Measurements from ENCODE around the gene KREMEN1. TPM values are rescaled to one million over a fixed set of nuclear protein-coding genes. Genes with fewer than 3 reads are reported as not detected.

Gene KREMEN1
- total and polyA plus RNA-seq, 4 donors, result 5.7 to 12.7 (median 8.3) TPM

DNA sequence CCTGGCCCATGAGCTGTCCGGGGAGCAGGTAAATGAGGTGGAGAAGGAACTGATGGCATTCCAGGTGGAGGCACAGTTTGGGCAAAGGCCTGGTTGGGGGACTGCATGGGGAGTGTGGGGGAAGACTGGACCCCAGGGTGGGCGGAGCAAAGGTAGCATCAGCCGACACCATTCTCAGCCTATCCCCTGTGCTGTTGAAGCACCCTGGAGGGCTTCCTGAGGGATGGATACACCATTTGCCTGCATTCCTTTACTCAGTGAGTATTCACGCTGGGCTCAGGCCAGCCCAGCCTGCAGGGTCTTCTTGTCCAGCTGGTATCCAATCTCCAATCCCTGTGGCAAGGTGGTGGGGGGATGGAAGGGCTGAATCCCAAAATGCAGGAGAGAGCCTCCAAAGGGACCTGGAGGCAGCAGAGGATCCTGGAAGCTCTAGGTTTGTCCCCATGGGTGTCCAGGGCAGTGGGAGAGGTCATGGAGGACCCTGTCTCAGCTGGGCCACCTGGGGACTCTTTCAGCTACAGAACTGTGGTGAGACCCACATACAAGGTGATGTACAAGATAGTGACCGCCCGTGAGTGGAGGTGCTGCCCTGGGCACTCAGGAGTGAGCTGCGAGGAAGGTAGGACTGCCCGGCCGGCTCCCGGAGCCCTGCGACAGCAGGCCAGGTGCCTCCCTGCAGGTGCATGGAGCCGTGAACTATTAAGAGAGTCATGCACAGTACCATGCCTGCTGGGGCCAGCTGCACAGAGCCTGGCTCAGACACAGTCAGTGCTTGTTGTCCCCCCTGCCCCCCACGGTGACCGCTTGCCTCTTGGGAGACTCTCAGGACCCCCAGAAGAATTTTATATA, 142.4 kb downstream of the KREMEN1 start:
- Histone ChIP-seq H3K27ac (ENCODE audit: low read depth, low read length) (no peak overlapping the region), H3K4me3 (ENCODE audit: low read depth, low read length) (no peak overlapping the region), H3K27me3 (ENCODE audit: control insufficient read depth, insufficient read depth, low read length) (no peaks in the 10 kb centered on the region), H3K9me3 (ENCODE audit: control insufficient read depth, insufficient read depth, low read length) (no peaks in the 10 kb centered on the region), H3K4me1 (ENCODE audit: control insufficient read depth, insufficient read depth, low read length) (peaks cover 14% of the 10 kb centered on the region), H3K36me3 (ENCODE audit: control insufficient read depth, insufficient read depth, low read length) (peaks cover 56% of the 10 kb centered on the region)
- 80% methylated on average over 10 of the region's 14 CpGs for WGBS (ENCODE audit: insufficient coverage)
- no peak for DNase-seq (ENCODE audit: low read depth in 4 of 6, low spot score in 6 of 6)

DNA sequence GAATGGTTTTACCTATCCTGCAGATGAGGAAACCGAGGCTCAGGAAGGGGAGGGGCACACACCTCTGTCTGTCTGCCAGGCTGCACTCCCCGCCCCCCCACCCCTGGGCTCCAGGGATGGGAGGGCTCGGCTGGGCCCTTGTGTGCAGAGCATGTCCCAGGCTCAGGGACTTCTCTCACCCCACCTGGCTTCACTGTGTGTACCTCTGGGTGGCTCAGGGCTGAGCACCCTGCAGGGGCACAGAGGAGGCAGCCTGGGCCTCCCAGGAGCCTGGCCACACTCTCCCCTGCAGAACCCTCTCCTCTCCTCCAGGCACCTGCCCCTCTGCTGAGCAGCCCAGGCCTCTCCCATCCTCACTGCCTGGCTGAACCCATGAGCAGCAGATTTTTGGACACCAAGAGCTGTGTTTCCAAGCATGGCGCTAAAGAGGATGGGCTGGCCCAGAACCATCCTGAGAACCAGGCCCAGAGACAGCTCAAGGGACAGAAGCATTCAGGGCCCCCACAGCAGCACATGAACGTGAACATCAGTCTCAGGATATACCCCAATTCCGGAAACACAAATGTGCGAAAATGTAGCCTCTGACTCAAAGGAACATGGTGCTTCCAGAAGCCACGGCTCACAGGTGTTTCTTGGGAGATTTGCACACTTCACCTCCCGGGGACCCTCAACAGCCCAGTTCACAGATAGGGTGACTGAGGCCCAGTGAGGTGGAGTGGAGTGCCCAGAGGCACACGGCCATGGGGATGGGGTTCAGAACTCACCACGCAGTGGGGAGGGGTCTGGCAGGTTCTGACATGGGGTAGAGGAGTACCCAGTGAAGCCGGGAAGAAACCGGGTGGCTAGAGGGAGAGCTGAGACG, 143.4 kb downstream of the KREMEN1 start:
- no peak overlapping the region for H3K27ac ChIP-seq (ENCODE audit: low read depth, low read length)
- H3K36me3 ChIP-seq (ENCODE audit: control insufficient read depth, insufficient read depth, low read length), result peaks cover 56% of the 10 kb centered on the region
- WGBS (ENCODE audit: insufficient coverage), result 79% methylated on average over 12 of the region's 14 CpGs
- no peak for DNase-seq (ENCODE audit: low read depth in 4 of 6, low spot score in 6 of 6)
- no peak overlapping the region for H3K4me3 ChIP-seq (ENCODE audit: low read depth, low read length)
- H3K4me1 ChIP-seq (ENCODE audit: control insufficient read depth, insufficient read depth, low read length), result peaks cover 14% of the 10 kb centered on the region
- H3K27me3 ChIP-seq (ENCODE audit: control insufficient read depth, insufficient read depth, low read length), result no peaks in the 10 kb centered on the region
- H3K9me3 ChIP-seq (ENCODE audit: control insufficient read depth, insufficient read depth, low read length), result no peaks in the 10 kb centered on the region

DNA sequence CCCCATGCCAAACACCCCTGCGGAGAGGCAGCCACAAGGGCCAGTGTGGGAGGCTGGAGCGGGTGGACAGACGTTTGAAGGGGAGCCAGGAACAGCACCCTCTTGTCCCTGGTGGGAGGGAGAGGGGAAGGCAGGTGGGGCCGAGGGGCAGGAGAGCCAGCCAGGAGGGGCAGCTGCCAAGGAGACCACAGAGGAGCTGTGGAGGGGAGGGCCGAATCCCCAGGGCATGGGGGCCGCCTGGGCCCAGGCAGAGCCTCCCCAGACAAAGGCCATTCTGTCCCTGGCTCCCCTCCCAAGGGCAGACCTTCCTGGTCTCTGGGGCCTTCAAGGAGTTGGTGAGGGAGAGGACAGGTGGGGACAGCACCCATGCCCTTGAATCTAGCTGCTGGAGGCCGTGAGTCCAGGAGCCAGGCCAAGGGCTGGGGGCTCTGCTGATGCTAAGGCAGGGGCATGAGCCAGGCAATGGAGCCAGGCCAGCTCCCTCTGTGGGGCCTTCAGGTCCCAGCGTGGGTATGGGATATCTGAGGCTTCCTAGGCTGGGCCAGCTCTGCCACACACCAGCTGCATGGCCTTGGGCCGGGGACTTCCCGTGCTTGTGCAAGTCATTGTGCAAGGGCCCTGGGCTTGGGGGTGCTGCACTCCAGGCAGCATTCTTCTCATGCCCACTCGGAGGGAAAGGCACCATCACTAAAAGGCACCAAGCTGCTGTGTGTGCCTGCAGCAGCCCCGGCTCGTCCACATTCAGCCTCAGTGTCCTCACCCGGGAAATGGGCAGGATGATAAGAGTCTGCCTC, 144.2 kb downstream of the KREMEN1 start:
- Histone ChIP-seq H3K9me3 (ENCODE audit: control insufficient read depth, insufficient read depth, low read length) (no peaks in the 10 kb centered on the region), H3K4me1 (ENCODE audit: control insufficient read depth, insufficient read depth, low read length) (peaks cover 14% of the 10 kb centered on the region), H3K27me3 (ENCODE audit: control insufficient read depth, insufficient read depth, low read length) (no peaks in the 10 kb centered on the region), H3K27ac (ENCODE audit: low read depth, low read length) (no peak overlapping the region), H3K4me3 (ENCODE audit: low read depth, low read length) (no peak overlapping the region), H3K36me3 (ENCODE audit: control insufficient read depth, insufficient read depth, low read length) (peaks cover 53% of the 10 kb centered on the region)
- no peak for DNase-seq (ENCODE audit: low read depth in 4 of 6, low spot score in 6 of 6)
- 69% methylated on average over 14 of the region's 14 CpGs for WGBS (ENCODE audit: insufficient coverage)

Small RNA genes lying within 50 kb of the gene (small RNA-seq; reads per million reads assigned to genes)
- gene RNU6-1219P (ENCODE audit: low replicate concordance), result not detected
- not detected for gene RNU6-810P (ENCODE audit: low replicate concordance)

Other genes with a start within 250 kb of the KREMEN1 start
- 10 to 100 TPM in 1 of 2 donors, 1 to 10 TPM in 1; 8.9 to 10.4 TPM for gene ZNRF3, start 189.5 kb upstream of the KREMEN1 start, total RNA-seq
- gene ZNRF3, start 189.5 kb upstream of the KREMEN1 start, polyA plus RNA-seq (ENCODE audit: insufficient read length in 2 of 2), result 10 to 100 TPM; 12.3 to 13.0 TPM
- gene C22orf31, start 11.2 kb upstream of the KREMEN1 start, total RNA-seq, result 1 to 10 TPM in 1 of 2 donors, not detected in 1; 1.2 TPM
- gene C22orf31, start 11.2 kb upstream of the KREMEN1 start, polyA plus RNA-seq (ENCODE audit: insufficient read length in 2 of 2), result not detected
- gene EMID1, start 132.9 kb downstream of the KREMEN1 start, total RNA-seq, result 10 to 100 TPM; 10.3 to 10.8 TPM
- gene EMID1, start 132.9 kb downstream of the KREMEN1 start, polyA plus RNA-seq (ENCODE audit: insufficient read length in 2 of 2), result 10 to 100 TPM; 19.0 to 24.4 TPM
- gene RHBDD3, start 194.9 kb downstream of the KREMEN1 start, total RNA-seq, result 10 to 100 TPM; 21.0 to 32.5 TPM
- 10 to 100 TPM; 49.2 to 60.7 TPM for gene RHBDD3, start 194.9 kb downstream of the KREMEN1 start, polyA plus RNA-seq (ENCODE audit: insufficient read length in 2 of 2)
- gene EWSR1, start 195.2 kb downstream of the KREMEN1 start, total RNA-seq, result 100 to 1,000 TPM; 114 to 206 TPM
- 100 to 1,000 TPM; 289 to 316 TPM for gene EWSR1, start 195.2 kb downstream of the KREMEN1 start, polyA plus RNA-seq (ENCODE audit: insufficient read length in 2 of 2)
- 1 to 10 TPM; 5.7 to 6.5 TPM for gene GAS2L1, start 233.6 kb downstream of the KREMEN1 start, total RNA-seq
- 10 to 100 TPM; 23.9 to 28.4 TPM for gene GAS2L1, start 233.6 kb downstream of the KREMEN1 start, polyA plus RNA-seq (ENCODE audit: insufficient read length in 2 of 2)
- gene RASL10A, start 242.7 kb downstream of the KREMEN1 start, total RNA-seq, result 1 to 10 TPM; 2.1 to 2.4 TPM
- gene RASL10A, start 242.7 kb downstream of the KREMEN1 start, polyA plus RNA-seq (ENCODE audit: insufficient read length in 2 of 2), result 1 to 10 TPM; 5.2 to 6.6 TPM